Loucy (cell line): Measurements from ENCODE around the gene INO80D.
A peak's percentile ranks its signal among the peaks of the same experiment; 100 is the strongest.
"Not testable (repeated sequence)": the region's sequence is repeated elsewhere in the genome, so short reads cannot be mapped to it uniquely, and the experiment has no call there.

ENCODE experiments used
- H2AFZ ChIP-seq: fragments of 200-600 bp; sonication (generic); 2 replicates; pipeline ENCODE4 v1.6.0; 2016; ENCODE audit warnings: antibody characterized with exemption, mild to moderate bottlenecking, low read length, moderate library complexity
- H3F3A ChIP-seq: fragments of 200-600 bp; 2 replicates; pipeline ENCODE4 v1.6.0; 2016; ENCODE audit warnings: antibody characterized with exemption, low read depth, mild to moderate bottlenecking
- H3K27me3 ChIP-seq: fragments of 200-600 bp; sonication (generic); 2 replicates; pipeline ENCODE4 v1.6.1; 2014; ENCODE audit warnings: low read length, mild to moderate bottlenecking; ENCODE audit not compliant: insufficient read depth, poor library complexity, severe bottlenecking
- H3K36me3 ChIP-seq: fragments of 200-600 bp; sonication (generic); 2 replicates; pipeline ENCODE4 v1.6.1; 2016; ENCODE audit warnings: low read length; ENCODE audit not compliant: insufficient read depth
- H3K4me1 ChIP-seq: fragments of 200-600 bp; sonication (generic); 2 replicates; pipeline ENCODE4 v1.5.1; 2014; ENCODE audit warnings: low read length, mild to moderate bottlenecking; ENCODE audit not compliant: insufficient read depth, poor library complexity, severe bottlenecking
- H3K4me2 ChIP-seq: fragments of 200-600 bp; sonication (generic); 2 replicates; pipeline ENCODE4 v1.6.0; 2014; ENCODE audit warnings: antibody characterized with exemption, low read length, low read depth, mild to moderate bottlenecking; ENCODE audit not compliant: poor library complexity, severe bottlenecking
- H3K4me3 ChIP-seq: fragments of 200-600 bp; sonication (generic); 2 replicates; pipeline ENCODE4 v1.5.1; 2014; ENCODE audit warnings: low read length, mild to moderate bottlenecking, mixed read lengths; ENCODE audit not compliant: poor library complexity, severe bottlenecking
- H3K79me2 ChIP-seq: fragments of 200-600 bp; sonication (generic); 2 replicates; pipeline ENCODE4 v1.6.1; 2014; ENCODE audit warnings: low read length; ENCODE audit not compliant: insufficient read depth
- H3K9ac ChIP-seq: fragments of 200-600 bp; sonication (generic); 2 replicates; pipeline ENCODE4 v1.6.0; 2014; ENCODE audit warnings: mild to moderate bottlenecking, low read depth, low read length, moderate library complexity; ENCODE audit not compliant: poor library complexity, severe bottlenecking
- H3K9me2 ChIP-seq: fragments of 200-600 bp; sonication (generic); replicated peaks from 2 replicates; pipeline ENCODE4 v1.6.1; 2016; ENCODE audit warnings: low read depth, low read length, mixed read lengths
- H3K9me3 ChIP-seq: fragments of 200-600 bp; sonication (generic); 2 replicates; pipeline ENCODE4 v1.6.1; 2014; ENCODE audit warnings: mild to moderate bottlenecking, antibody characterized with exemption, low read length, low read depth; ENCODE audit not compliant: insufficient read depth
- H4K20me1 ChIP-seq: fragments of 200-600 bp; sonication (generic); 2 replicates; pipeline ENCODE4 v1.6.0; 2014; ENCODE audit warnings: antibody characterized with exemption, low read length, mild to moderate bottlenecking; ENCODE audit not compliant: insufficient read depth, poor library complexity, severe bottlenecking
- EZH2phosphoT487 ChIP-seq: fragments of 200-600 bp; IDR thresholded peaks from 2 replicates; pipeline ENCODE4 v1.6.1; 2018; ENCODE audit warnings: antibody characterized with exemption, mild to moderate bottlenecking, moderate library complexity, borderline replicate concordance
- TF ChIP-seq, protein P1 (sequence below): fragments of 200-600 bp; sonication (generic); conservative IDR thresholded peaks from 2 replicates; pipeline ENCODE4 v1.5.1; 2014; ENCODE audit warnings: mild to moderate bottlenecking, antibody characterized with exemption, low read length

Gene INO80D

DNA sequence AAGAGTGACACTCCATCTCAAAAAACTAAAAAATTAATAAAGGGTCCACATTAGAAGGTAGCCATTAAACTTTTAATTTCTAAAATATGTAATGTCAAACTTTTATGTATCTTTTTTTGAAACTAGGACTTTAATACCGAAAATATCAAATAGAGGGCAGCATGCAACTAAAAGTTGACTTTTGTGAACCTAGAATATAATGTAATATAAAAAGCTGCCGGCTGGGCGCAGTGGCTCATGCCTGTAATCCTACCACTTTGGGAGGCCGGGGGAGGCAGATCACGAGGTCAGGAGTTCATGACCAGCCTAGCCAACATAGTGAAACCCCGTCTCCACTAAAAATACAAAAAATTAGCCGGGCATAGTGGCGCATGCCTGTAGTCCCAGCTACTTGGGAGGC is 62.8 kb downstream of the INO80D start:
- Histone ChIP-seq H2AFZ (no peak overlapping the region), H3K4me2 (no peak overlapping the region), H3K4me1 (no peaks in the 10 kb centered on the region), H3K27me3 (no peaks in the 10 kb centered on the region), H3K9me2 (no peaks in the 10 kb centered on the region), H3K36me3 (peaks cover 76% of the 10 kb centered on the region), H3K9me3 (no peaks in the 10 kb centered on the region), H3K4me3 (no peak overlapping the region), H3F3A (no peaks in the 10 kb centered on the region), H3K9ac (no peak overlapping the region), H4K20me1 (peaks cover 4% of the 10 kb centered on the region), H3K79me2 (no peaks in the 10 kb centered on the region)
- TF ChIP-seq, protein P1, sequence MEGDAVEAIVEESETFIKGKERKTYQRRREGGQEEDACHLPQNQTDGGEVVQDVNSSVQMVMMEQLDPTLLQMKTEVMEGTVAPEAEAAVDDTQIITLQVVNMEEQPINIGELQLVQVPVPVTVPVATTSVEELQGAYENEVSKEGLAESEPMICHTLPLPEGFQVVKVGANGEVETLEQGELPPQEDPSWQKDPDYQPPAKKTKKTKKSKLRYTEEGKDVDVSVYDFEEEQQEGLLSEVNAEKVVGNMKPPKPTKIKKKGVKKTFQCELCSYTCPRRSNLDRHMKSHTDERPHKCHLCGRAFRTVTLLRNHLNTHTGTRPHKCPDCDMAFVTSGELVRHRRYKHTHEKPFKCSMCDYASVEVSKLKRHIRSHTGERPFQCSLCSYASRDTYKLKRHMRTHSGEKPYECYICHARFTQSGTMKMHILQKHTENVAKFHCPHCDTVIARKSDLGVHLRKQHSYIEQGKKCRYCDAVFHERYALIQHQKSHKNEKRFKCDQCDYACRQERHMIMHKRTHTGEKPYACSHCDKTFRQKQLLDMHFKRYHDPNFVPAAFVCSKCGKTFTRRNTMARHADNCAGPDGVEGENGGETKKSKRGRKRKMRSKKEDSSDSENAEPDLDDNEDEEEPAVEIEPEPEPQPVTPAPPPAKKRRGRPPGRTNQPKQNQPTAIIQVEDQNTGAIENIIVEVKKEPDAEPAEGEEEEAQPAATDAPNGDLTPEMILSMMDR = peak; percentile 34; the same call in 1 of the 2 replicates
- no peak for TF ChIP-seq EZH2phosphoT487

DNA sequence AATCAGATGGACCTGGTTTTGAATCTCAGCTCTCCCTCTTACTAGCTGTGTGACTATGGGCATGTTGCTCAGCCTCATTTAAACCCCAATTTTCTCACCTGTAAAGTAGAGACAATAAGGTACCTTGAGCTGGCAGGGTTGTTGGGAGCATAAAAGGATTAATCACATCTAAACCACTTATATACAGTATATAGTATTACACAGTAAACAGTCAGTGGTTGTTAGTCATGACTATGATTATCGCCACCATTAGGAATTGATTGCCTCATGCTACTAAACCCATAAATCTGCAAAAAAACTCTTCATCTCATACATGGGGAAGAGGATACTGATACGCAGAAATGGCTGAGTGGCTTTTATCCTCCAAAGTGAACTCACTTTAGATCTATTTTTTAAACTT is 65.8 kb downstream of the INO80D start:
- H3K4me3 ChIP-seq = no peak overlapping the region
- H3K4me2 ChIP-seq = no peak overlapping the region
- no peaks in the 10 kb centered on the region for H3F3A ChIP-seq
- TF ChIP-seq, protein P1 = no peak
- no peak for TF ChIP-seq EZH2phosphoT487
- H3K9me2 ChIP-seq = no peaks in the 10 kb centered on the region
- H3K4me1 ChIP-seq = no peaks in the 10 kb centered on the region
- peaks cover 8% of the 10 kb centered on the region; the same call in 1 of the 2 replicates for H3K9me3 ChIP-seq
- H4K20me1 ChIP-seq = peaks cover 4% of the 10 kb centered on the region
- H3K36me3 ChIP-seq = peaks cover 82% of the 10 kb centered on the region
- no peak overlapping the region for H3K9ac ChIP-seq
- H3K27me3 ChIP-seq = no peaks in the 10 kb centered on the region
- no peaks in the 10 kb centered on the region for H3K79me2 ChIP-seq
- H2AFZ ChIP-seq = no peak overlapping the region

DNA sequence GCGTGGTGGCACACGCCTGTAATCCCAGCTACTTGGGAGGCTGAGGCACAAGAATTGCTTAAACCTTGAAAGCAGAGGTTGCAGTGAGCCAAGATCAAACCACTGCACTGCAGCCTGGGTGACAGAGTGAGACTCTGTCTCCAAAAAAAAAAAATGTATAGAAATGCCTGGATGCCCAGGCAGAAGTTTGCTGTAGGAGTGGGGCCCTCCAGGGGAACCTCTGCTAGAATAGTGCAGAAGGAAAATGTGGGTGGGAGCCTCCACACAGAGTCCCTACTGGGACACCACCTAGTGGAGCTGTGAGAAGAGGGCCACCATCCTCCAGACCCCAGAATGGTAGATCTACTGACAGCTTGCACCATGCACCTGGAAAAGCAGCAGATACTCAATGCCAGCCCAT is 70.2 kb downstream of the INO80D start:
- H3K79me2 ChIP-seq, H2AFZ ChIP-seq, H3K4me2 ChIP-seq, H3K27me3 ChIP-seq, H4K20me1 ChIP-seq, H3K9me2 ChIP-seq, H3K9me3 ChIP-seq, H3K9ac ChIP-seq, H3F3A ChIP-seq, H3K4me1 ChIP-seq, H3K4me3 ChIP-seq: not testable (repeated sequence)
- peaks cover 85% of the 10 kb centered on the region for H3K36me3 ChIP-seq

DNA sequence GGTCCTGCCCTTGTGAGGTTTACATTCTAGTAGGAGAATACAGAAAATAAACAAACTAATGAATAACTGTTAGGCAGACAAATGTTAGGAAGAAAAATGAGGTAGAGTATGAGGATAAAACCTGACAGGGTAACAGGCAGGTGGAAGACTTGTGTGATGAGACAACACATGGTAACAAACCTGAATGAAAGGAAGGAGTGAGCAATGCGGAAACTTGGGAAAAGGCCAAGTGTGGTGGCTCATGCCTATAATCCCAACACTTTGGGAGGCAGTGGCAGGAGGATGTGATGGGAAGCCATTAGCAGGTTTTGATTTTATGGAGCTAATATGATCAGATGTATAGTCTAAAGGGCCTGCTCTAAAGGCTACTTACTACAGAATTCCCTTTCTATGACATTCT is 74.2 kb downstream of the INO80D start:
- Histone ChIP-seq H3K4me3 (no peak overlapping the region), H3K79me2 (no peaks in the 10 kb centered on the region), H4K20me1 (no peaks in the 10 kb centered on the region), H3K4me2 (no peak overlapping the region), H3K36me3 (peaks cover 81% of the 10 kb centered on the region), H2AFZ (no peak overlapping the region), H3K9me3 (peaks cover 7% of the 10 kb centered on the region; the same call in 1 of the 2 replicates), H3K4me1 (no peaks in the 10 kb centered on the region), H3K27me3 (no peaks in the 10 kb centered on the region), H3K9me2 (no peaks in the 10 kb centered on the region), H3K9ac (no peak overlapping the region), H3F3A (no peaks in the 10 kb centered on the region)
- TF ChIP-seq, protein P1 = no peak
